Left lung (tissue), 10 donors: ENCODE measurements around the gene VPS29. TPM values are rescaled to one million over a fixed set of nuclear protein-coding genes. Genes with fewer than 3 reads are reported as not detected.

Experiments
- ATAC-seq: fragments of 200-7000 bp; cut with Tn5 transposase; one replicate; pipeline ENCODE4 v1.9.1; 2020; ENCODE audit warnings: moderate library complexity
- DNase-seq, 4 donors: peaks; one replicate each; pipeline ENCODE4 v3.0.0-alpha.2; 2013 to 2020
- H3K27ac ChIP-seq, 2 donors: fragments of 200-600 bp; sonication (generic) in 1 of 2; one replicate each; pipeline versions ENCODE4 v1.5.0 to v1.8.0; 2020 to 2021
- H3K27me3 ChIP-seq, 2 donors: fragments of 200-600 bp; sonication (generic) in 1 of 2; one replicate each; pipeline versions ENCODE4 v1.5.0 to v1.8.0; 2020 to 2021
- H3K36me3 ChIP-seq, 2 donors: fragments of 200-600 bp; sonication (generic) in 1 of 2; one replicate each; pipeline versions ENCODE4 v1.5.0 to v1.8.0; 2020 to 2021
- H3K4me1 ChIP-seq, 2 donors: fragments of 200-600 bp; one replicate each; pipeline ENCODE4 v1.8.0; 2021
- H3K4me3 ChIP-seq, 2 donors: fragments of 200-600 bp; sonication (generic) in 1 of 2; one replicate each; pipeline versions ENCODE4 v1.5.0 to v1.8.0; 2020 to 2021; ENCODE audit warnings: mild to moderate bottlenecking in 1 of 2
- H3K9me3 ChIP-seq, 2 donors: fragments of 200-600 bp; sonication (generic) in 1 of 2; one replicate each; pipeline versions ENCODE4 v1.5.0 to v1.8.0; 2020 to 2021
- intact Hi-C, 2 donors: fragments of 100-400 bp; cut with DNase I; formaldehyde crosslinking; loops; one replicate each; pipeline versions ENCODE4 v1.11.2 to v1.14.2; 2022
- polyA plus RNA-seq, 6 donors: library from polyadenylated mRNA; unstranded; fragments of 120-200 nt; gene quantifications; one replicate each; pipeline ENCODE4 v1.2.1, GENCODE V29; 2013; ENCODE audit not compliant: insufficient read length in 6 of 6
- total RNA-seq, 2 donors: library from RNA; stranded (reverse); fragmentation: NEBNext Ultra II Directional; extraction: Animal tissue kit (Norgen Biotek cat#: 25700); gene quantifications; one replicate each; pipeline ENCODE4 v1.2.1, GENCODE V29; 2021
- TF ChIP-seq, protein P1 (sequence below), 2 donors: fragments of 200-600 bp; sonication (generic) in 1 of 2; IDR thresholded peaks; one replicate each; pipeline versions ENCODE4 v1.5.0 to v1.8.0; 2021; ENCODE audit warnings: antibody characterized with exemption in 2 of 2
- donor health status: DM: no; HTN: yes; CAD: no.
- donor health status: DM: no; HTN: no; CAD: no.

The VPS29 gene
- total and polyA plus RNA-seq, 8 donors, result 91.7 to 151 (median 135) TPM

DNA sequence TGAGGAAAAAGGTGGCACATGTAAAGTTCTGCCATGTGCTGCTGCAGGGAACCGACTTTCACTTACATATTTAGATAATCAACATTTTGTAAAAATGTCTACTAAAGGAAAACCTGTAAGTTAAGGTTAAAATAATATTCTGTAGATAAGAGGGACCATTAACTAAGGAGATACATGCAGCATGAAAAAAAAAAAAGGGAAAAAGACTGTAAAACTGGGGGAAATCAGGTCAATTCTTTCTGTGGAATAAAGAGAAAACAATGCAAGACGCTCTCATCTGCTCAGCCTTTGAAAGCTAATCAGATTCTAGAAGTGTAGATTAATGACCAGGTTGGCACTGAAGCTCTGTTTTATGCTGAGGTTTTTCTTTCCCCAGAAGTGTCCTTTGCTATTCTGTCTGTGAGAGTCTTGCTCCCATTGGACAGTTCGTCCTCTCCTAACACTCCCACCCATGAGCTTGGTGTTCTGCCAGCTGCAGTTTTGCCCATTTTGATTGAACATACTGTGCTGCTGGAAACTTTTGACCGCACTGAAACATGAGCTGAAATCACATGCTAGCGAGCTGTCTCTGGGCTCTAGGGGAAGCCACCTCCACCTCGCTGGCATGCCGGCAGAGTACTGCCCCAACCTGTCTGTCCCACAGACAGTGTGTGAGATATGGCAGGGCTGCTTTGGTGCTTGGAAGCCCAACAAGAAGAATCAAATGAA lies 41.5 kb upstream of the VPS29 start:
- no peak overlapping the region for H3K4me3 ChIP-seq
- DNase-seq (peak in 3 of 4 donors; percentile 64 to 87 (median 79)), ATAC-seq (peak; percentile 87)
- H3K27ac ChIP-seq, result peak overlapping the region; percentile 39 to 61
- TF ChIP-seq, protein P1, sequence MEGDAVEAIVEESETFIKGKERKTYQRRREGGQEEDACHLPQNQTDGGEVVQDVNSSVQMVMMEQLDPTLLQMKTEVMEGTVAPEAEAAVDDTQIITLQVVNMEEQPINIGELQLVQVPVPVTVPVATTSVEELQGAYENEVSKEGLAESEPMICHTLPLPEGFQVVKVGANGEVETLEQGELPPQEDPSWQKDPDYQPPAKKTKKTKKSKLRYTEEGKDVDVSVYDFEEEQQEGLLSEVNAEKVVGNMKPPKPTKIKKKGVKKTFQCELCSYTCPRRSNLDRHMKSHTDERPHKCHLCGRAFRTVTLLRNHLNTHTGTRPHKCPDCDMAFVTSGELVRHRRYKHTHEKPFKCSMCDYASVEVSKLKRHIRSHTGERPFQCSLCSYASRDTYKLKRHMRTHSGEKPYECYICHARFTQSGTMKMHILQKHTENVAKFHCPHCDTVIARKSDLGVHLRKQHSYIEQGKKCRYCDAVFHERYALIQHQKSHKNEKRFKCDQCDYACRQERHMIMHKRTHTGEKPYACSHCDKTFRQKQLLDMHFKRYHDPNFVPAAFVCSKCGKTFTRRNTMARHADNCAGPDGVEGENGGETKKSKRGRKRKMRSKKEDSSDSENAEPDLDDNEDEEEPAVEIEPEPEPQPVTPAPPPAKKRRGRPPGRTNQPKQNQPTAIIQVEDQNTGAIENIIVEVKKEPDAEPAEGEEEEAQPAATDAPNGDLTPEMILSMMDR (IDR thresholded peaks at IDR 0.05), result no peak
- no peaks in the 10 kb centered on the region for H3K9me3 ChIP-seq
- H3K36me3 ChIP-seq, result peaks cover 0 to 47% of the 10 kb centered on the region in 2 donors
- peaks cover 16 to 43% of the 10 kb centered on the region in 2 donors for H3K4me1 ChIP-seq
- intact Hi-C loops, result no loop called here
- H3K27me3 ChIP-seq, result no peaks in the 10 kb centered on the region

DNA sequence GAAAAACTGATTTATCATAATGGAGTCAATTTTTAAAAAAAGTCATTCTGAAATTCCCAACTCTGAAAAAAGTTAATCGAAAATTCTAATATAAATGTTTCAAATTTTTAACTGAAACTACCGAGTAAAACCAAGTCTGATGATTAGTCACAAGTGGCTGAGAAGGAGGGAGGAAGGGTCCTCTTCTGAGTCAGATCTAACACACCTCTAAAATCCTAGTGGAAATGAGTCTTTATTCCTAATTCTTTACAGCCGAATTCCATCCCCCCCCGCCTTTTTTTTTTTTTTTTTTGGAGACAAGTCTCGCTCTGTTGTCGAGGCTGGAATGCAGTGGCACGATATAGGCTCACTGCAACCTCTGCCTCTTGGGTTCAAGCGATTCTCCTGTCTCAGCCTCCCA lies 38.1 kb upstream of the VPS29 start:
- Histone ChIP-seq H3K27ac (no peak overlapping the region), H3K4me1 (peaks cover 16 to 38% of the 10 kb centered on the region in 2 donors), H3K9me3 (no peaks in the 10 kb centered on the region), H3K27me3 (no peaks in the 10 kb centered on the region), H3K36me3 (peaks cover 0 to 71% of the 10 kb centered on the region in 2 donors), H3K4me3 (no peak overlapping the region)
- intact Hi-C loops, result no loop called here
- DNase-seq, result no peak
- no peak for ATAC-seq
- TF ChIP-seq, protein P1 (IDR thresholded peaks at IDR 0.05), result no peak

DNA sequence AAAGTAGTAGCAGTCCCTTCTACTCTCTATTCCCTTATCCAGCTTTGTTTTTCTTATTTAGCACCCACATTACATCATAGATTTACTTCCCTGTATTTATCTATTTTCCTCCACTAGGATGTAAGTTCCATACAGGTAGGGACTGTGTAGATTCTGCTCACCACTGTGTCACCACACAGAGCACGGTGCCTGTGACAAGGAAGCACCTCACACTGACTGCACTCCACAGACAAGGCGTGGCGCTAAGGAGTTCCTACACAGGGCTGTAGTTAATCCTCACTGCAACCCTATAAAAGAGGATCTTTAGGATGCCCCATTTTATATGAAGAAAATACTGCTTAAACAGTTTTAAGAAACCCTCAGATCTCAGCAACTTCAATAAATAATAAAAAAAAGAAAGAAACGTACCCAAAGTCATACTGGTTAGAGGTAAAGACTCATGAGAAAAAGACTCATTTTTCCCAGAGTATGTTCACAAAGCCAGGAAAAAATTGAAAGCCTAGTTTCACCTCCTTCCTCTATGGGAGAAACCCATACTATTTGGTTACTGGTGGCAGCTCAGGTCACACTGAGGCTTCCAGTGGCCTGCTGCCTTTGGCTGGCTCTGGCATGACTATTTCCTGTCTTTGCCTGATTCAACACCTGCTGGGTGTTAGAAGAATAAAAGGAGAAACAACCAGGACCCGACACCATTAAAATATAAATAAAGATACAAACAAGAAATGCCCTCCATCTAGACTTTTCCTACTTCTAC lies 37.1 kb upstream of the VPS29 start:
- Histone ChIP-seq H3K27me3 (no peaks in the 10 kb centered on the region), H3K4me1 (peaks cover 13 to 31% of the 10 kb centered on the region in 2 donors), H3K27ac (no peak overlapping the region), H3K9me3 (no peaks in the 10 kb centered on the region), H3K36me3 (peaks cover 0 to 61% of the 10 kb centered on the region in 2 donors), H3K4me3 (no peak overlapping the region)
- DNase-seq (no peak), ATAC-seq (peak; percentile 15)
- TF ChIP-seq, protein P1 (IDR thresholded peaks at IDR 0.05), result no peak
- intact Hi-C loops, result no loop called here

DNA sequence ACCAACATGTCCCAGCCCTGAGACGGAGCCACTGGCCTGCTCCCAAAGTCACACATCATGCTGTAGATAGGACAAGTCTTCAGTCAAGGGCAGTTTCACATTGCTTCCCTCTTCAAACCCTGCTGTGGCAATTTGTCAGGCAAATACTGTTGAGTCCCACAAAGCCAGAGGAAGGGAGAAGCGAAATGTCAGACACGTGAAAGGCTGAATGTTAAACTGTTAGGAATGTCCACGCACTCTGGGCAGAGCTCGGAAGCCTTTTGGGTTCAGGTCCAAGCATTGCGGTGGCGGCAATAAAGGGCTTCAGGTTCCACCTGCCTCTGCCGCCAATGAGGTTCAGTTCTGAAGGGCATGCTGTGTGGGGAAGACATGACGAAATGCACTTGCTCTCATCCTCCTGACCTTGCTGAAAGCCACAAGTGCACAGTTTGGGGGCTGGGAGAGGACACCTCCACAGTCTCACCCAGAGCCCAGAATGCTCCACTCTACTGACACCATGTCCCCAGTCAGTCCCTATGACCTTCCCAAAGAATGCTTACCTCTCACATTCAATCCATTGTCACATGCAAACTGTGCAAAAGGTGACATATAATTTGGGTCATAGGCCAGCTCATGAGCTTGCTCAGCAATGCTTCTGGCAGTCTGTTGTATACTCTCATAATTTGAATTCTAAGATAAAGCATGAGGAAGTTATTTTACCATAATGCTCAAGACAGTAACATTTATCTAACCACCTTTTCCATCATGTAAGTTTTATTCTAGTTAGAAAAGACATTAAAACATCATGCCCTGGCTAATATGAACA lies 35.9 kb upstream of the VPS29 start:
- Histone ChIP-seq H3K4me3 (no peak overlapping the region), H3K36me3 (peaks cover 0 to 67% of the 10 kb centered on the region in 2 donors), H3K9me3 (no peaks in the 10 kb centered on the region), H3K27me3 (no peaks in the 10 kb centered on the region), H3K4me1 (peaks cover 3 to 23% of the 10 kb centered on the region in 2 donors), H3K27ac (peak overlapping the region in 1 of 2 donors; percentile 37)
- intact Hi-C loops, result no loop called here
- TF ChIP-seq, protein P1 (IDR thresholded peaks at IDR 0.05), result no peak
- no peak for DNase-seq
- ATAC-seq, result peak; percentile 72
